ENCODE results near the gene FBXW5. TPM values are rescaled to one million over a fixed set of nuclear protein-coding genes. Genes with fewer than 3 reads are reported as not detected.

Gene FBXW5
- total RNA-seq, 1 experiment from 2014 or later = 70.5 TPM

DNA sequence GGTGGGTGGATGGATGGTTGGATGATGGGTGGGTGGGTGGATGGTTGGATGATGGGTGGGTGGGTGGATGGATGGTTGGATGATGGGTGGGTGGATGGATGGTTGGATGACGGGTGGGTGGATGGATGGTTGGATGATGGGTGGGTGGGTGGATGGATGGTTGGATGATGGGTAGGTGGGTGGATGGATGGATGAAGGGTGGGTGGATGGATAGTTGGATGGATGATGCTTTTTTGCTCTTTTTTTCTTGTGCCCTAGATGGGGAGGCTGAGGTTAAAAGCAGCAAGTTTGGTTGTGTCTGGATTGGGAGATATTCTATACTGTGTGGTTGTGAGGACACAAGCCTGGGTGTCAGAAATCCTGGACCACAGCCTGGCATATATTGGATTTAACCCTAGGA, 12.9 kb upstream of the FBXW5 start (continued):
- TF ChIP-seq, protein P1, sequence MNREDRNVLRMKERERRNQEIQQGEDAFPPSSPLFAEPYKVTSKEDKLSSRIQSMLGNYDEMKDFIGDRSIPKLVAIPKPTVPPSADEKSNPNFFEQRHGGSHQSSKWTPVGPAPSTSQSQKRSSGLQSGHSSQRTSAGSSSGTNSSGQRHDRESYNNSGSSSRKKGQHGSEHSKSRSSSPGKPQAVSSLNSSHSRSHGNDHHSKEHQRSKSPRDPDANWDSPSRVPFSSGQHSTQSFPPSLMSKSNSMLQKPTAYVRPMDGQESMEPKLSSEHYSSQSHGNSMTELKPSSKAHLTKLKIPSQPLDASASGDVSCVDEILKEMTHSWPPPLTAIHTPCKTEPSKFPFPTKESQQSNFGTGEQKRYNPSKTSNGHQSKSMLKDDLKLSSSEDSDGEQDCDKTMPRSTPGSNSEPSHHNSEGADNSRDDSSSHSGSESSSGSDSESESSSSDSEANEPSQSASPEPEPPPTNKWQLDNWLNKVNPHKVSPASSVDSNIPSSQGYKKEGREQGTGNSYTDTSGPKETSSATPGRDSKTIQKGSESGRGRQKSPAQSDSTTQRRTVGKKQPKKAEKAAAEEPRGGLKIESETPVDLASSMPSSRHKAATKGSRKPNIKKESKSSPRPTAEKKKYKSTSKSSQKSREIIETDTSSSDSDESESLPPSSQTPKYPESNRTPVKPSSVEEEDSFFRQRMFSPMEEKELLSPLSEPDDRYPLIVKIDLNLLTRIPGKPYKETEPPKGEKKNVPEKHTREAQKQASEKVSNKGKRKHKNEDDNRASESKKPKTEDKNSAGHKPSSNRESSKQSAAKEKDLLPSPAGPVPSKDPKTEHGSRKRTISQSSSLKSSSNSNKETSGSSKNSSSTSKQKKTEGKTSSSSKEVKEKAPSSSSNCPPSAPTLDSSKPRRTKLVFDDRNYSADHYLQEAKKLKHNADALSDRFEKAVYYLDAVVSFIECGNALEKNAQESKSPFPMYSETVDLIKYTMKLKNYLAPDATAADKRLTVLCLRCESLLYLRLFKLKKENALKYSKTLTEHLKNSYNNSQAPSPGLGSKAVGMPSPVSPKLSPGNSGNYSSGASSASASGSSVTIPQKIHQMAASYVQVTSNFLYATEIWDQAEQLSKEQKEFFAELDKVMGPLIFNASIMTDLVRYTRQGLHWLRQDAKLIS (CRISPR knock-in tag; IDR thresholded peaks at IDR 0.05; ENCODE audit: borderline replicate concordance) = no peak
- TF ChIP-seq NR2C2 (CRISPR knock-in tag; IDR thresholded peaks at IDR 0.05) (no peak), RORB (CRISPR knock-in tag; IDR thresholded peaks at IDR 0.05) (no peak)

DNA sequence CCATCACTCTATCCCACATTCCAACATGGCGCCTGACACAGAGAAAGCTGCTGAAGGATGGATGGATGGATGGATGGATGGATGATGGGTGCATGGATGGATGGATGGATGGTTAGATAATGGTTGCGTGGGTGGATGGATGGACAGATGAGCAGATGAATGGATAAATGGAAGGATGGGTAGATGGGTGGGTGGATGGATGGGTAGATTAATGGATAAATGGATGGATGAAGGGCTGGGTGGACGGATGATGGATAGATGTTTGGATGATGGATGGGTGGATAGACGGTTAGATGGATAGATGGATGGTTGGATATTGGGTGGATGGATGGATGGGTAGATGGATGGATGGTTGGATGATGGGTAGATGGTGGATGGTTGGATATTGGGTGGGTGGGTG, 12.1 kb upstream of the FBXW5 start:
- ChIA-PET POLR2A (no interaction called here), CTCF (no interaction called here)
- no peak for ATAC-seq
- Mint-ChIP-seq H3K27me3 (ENCODE audit: low read depth) (no peaks in the 10 kb centered on the region), H3K36me3 (no peaks in the 10 kb centered on the region), H3K9me3 (peaks cover 9% of the 10 kb centered on the region), H3K4me3 (no peak overlapping the region), H3K4me1 (no peaks in the 10 kb centered on the region), H3K27ac (no peak overlapping the region)
- DNase-seq (ENCODE audit: low spot score) = no peak
- TF ChIP-seq, protein P2, sequence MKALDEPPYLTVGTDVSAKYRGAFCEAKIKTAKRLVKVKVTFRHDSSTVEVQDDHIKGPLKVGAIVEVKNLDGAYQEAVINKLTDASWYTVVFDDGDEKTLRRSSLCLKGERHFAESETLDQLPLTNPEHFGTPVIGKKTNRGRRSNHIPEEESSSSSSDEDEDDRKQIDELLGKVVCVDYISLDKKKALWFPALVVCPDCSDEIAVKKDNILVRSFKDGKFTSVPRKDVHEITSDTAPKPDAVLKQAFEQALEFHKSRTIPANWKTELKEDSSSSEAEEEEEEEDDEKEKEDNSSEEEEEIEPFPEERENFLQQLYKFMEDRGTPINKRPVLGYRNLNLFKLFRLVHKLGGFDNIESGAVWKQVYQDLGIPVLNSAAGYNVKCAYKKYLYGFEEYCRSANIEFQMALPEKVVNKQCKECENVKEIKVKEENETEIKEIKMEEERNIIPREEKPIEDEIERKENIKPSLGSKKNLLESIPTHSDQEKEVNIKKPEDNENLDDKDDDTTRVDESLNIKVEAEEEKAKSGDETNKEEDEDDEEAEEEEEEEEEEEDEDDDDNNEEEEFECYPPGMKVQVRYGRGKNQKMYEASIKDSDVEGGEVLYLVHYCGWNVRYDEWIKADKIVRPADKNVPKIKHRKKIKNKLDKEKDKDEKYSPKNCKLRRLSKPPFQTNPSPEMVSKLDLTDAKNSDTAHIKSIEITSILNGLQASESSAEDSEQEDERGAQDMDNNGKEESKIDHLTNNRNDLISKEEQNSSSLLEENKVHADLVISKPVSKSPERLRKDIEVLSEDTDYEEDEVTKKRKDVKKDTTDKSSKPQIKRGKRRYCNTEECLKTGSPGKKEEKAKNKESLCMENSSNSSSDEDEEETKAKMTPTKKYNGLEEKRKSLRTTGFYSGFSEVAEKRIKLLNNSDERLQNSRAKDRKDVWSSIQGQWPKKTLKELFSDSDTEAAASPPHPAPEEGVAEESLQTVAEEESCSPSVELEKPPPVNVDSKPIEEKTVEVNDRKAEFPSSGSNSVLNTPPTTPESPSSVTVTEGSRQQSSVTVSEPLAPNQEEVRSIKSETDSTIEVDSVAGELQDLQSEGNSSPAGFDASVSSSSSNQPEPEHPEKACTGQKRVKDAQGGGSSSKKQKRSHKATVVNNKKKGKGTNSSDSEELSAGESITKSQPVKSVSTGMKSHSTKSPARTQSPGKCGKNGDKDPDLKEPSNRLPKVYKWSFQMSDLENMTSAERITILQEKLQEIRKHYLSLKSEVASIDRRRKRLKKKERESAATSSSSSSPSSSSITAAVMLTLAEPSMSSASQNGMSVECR (CRISPR knock-in tag; IDR thresholded peaks at IDR 0.05; ENCODE audit: borderline replicate concordance) = no peak
- TF ChIP-seq, protein P3, sequence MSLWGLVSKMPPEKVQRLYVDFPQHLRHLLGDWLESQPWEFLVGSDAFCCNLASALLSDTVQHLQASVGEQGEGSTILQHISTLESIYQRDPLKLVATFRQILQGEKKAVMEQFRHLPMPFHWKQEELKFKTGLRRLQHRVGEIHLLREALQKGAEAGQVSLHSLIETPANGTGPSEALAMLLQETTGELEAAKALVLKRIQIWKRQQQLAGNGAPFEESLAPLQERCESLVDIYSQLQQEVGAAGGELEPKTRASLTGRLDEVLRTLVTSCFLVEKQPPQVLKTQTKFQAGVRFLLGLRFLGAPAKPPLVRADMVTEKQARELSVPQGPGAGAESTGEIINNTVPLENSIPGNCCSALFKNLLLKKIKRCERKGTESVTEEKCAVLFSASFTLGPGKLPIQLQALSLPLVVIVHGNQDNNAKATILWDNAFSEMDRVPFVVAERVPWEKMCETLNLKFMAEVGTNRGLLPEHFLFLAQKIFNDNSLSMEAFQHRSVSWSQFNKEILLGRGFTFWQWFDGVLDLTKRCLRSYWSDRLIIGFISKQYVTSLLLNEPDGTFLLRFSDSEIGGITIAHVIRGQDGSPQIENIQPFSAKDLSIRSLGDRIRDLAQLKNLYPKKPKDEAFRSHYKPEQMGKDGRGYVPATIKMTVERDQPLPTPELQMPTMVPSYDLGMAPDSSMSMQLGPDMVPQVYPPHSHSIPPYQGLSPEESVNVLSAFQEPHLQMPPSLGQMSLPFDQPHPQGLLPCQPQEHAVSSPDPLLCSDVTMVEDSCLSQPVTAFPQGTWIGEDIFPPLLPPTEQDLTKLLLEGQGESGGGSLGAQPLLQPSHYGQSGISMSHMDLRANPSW (CRISPR knock-in tag; conservative IDR thresholded peaks at IDR 0.05; ENCODE audit: low read depth) = no peak
- TF ChIP-seq, protein P4, sequence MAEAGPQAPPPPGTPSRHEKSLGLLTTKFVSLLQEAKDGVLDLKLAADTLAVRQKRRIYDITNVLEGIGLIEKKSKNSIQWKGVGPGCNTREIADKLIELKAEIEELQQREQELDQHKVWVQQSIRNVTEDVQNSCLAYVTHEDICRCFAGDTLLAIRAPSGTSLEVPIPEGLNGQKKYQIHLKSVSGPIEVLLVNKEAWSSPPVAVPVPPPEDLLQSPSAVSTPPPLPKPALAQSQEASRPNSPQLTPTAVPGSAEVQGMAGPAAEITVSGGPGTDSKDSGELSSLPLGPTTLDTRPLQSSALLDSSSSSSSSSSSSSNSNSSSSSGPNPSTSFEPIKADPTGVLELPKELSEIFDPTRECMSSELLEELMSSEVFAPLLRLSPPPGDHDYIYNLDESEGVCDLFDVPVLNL (CRISPR knock-in tag; IDR thresholded peaks at IDR 0.05; ENCODE audit: borderline replicate concordance, low read depth) = no peak
- TF ChIP-seq RORB (CRISPR knock-in tag; IDR thresholded peaks at IDR 0.05) (no peak), ZNF138 (CRISPR knock-in tag; conservative IDR thresholded peaks at IDR 0.05) (no peak), GRHL2 (CRISPR knock-in tag; IDR thresholded peaks at IDR 0.05; ENCODE audit: insufficient replicate concordance, severe bottlenecking) (no peak), ZNF416 (CRISPR knock-in tag; IDR thresholded peaks at IDR 0.05) (no peak), ETV6 (CRISPR knock-in tag; IDR thresholded peaks at IDR 0.05) (no peak), ZNF396 (CRISPR knock-in tag; IDR thresholded peaks at IDR 0.05; ENCODE audit: borderline replicate concordance) (no peak), JAZF1 (CRISPR knock-in tag; IDR thresholded peaks at IDR 0.05) (no peak), TEAD4 (CRISPR knock-in tag; IDR thresholded peaks at IDR 0.05) (no peak), MYBL2 (CRISPR knock-in tag; IDR thresholded peaks at IDR 0.05) (no peak)
- TF ChIP-seq, protein P5, sequence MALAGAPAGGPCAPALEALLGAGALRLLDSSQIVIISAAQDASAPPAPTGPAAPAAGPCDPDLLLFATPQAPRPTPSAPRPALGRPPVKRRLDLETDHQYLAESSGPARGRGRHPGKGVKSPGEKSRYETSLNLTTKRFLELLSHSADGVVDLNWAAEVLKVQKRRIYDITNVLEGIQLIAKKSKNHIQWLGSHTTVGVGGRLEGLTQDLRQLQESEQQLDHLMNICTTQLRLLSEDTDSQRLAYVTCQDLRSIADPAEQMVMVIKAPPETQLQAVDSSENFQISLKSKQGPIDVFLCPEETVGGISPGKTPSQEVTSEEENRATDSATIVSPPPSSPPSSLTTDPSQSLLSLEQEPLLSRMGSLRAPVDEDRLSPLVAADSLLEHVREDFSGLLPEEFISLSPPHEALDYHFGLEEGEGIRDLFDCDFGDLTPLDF (CRISPR knock-in tag; IDR thresholded peaks at IDR 0.05) = no peak
- TF ChIP-seq, protein P6, sequence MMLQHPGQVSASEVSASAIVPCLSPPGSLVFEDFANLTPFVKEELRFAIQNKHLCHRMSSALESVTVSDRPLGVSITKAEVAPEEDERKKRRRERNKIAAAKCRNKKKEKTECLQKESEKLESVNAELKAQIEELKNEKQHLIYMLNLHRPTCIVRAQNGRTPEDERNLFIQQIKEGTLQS (CRISPR knock-in tag; conservative IDR thresholded peaks at IDR 0.05) = no peak
- TF ChIP-seq, protein P7, sequence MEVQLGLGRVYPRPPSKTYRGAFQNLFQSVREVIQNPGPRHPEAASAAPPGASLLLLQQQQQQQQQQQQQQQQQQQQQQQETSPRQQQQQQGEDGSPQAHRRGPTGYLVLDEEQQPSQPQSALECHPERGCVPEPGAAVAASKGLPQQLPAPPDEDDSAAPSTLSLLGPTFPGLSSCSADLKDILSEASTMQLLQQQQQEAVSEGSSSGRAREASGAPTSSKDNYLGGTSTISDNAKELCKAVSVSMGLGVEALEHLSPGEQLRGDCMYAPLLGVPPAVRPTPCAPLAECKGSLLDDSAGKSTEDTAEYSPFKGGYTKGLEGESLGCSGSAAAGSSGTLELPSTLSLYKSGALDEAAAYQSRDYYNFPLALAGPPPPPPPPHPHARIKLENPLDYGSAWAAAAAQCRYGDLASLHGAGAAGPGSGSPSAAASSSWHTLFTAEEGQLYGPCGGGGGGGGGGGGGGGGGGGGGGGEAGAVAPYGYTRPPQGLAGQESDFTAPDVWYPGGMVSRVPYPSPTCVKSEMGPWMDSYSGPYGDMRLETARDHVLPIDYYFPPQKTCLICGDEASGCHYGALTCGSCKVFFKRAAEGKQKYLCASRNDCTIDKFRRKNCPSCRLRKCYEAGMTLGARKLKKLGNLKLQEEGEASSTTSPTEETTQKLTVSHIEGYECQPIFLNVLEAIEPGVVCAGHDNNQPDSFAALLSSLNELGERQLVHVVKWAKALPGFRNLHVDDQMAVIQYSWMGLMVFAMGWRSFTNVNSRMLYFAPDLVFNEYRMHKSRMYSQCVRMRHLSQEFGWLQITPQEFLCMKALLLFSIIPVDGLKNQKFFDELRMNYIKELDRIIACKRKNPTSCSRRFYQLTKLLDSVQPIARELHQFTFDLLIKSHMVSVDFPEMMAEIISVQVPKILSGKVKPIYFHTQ (CRISPR knock-in tag; IDR thresholded peaks at IDR 0.05) = no peak
- TF ChIP-seq, protein P8, sequence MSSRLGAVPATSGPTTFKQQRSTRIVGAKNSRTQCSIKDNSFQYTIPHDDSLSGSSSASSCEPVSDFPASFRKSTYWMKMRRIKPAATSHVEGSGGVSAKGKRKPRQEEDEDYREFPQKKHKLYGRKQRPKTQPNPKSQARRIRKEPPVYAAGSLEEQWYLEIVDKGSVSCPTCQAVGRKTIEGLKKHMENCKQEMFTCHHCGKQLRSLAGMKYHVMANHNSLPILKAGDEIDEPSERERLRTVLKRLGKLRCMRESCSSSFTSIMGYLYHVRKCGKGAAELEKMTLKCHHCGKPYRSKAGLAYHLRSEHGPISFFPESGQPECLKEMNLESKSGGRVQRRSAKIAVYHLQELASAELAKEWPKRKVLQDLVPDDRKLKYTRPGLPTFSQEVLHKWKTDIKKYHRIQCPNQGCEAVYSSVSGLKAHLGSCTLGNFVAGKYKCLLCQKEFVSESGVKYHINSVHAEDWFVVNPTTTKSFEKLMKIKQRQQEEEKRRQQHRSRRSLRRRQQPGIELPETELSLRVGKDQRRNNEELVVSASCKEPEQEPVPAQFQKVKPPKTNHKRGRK (CRISPR knock-in tag; IDR thresholded peaks at IDR 0.05; ENCODE audit: borderline replicate concordance) = no peak

All from WTC11 (cell line).